Measurements from ENCODE around the gene EFNB1. TPM values are rescaled to one million over a fixed set of nuclear protein-coding genes. Genes with fewer than 3 reads are reported as not detected.
"Not testable (repeated sequence)": the region's sequence is repeated elsewhere in the genome, so short reads cannot be mapped to it uniquely, and the experiment has no call there.

The EFNB1 gene
- total RNA-seq, 4 donors from 2014 or later = 54.1 to 85.3 (median 69.0) TPM

DNA sequence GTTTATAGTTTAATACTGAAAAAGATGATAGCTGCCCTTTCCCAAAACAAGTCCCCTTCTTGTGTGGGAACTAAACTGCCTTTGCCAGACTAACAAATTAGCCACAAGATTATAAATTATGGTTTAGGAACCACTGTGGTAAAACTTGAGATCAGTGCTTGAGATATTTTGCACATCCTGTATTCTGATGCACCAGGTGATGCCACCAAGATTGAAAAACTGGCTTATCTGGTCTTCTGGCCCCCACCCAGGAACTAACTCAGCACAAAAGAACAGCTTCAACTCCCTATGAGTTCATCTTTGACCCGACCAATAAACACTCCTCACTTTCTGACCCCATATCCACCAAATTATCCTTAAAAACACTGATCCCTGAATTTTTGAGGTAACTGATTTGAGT, 36.7 kb upstream of the EFNB1 start:
- Histone ChIP-seq H3K27me3 (no peaks in the 10 kb centered on the region), H3K4me3 (no peak overlapping the region), H3K36me3 (no peaks in the 10 kb centered on the region), H3K9me3 (no peaks in the 10 kb centered on the region), H3K27ac (no peak overlapping the region), H3K4me1 (no peaks in the 10 kb centered on the region)
- WGBS, 2 donors (ENCODE audit: low coverage in 1 of 2) = 78% methylated on average over 1 of the region's 1 CpG; no CpG with 5 or more reads in 1 of the 2 donors
- TF ChIP-seq POLR2AphosphoS5 (IDR thresholded peaks at IDR 0.05) = no peak
- TF ChIP-seq, protein P1, sequence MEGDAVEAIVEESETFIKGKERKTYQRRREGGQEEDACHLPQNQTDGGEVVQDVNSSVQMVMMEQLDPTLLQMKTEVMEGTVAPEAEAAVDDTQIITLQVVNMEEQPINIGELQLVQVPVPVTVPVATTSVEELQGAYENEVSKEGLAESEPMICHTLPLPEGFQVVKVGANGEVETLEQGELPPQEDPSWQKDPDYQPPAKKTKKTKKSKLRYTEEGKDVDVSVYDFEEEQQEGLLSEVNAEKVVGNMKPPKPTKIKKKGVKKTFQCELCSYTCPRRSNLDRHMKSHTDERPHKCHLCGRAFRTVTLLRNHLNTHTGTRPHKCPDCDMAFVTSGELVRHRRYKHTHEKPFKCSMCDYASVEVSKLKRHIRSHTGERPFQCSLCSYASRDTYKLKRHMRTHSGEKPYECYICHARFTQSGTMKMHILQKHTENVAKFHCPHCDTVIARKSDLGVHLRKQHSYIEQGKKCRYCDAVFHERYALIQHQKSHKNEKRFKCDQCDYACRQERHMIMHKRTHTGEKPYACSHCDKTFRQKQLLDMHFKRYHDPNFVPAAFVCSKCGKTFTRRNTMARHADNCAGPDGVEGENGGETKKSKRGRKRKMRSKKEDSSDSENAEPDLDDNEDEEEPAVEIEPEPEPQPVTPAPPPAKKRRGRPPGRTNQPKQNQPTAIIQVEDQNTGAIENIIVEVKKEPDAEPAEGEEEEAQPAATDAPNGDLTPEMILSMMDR (IDR thresholded peaks at IDR 0.05) = no peak
- TF ChIP-seq EP300 (IDR thresholded peaks at IDR 0.05; ENCODE audit: low read depth) = no peak
- no peak for TF ChIP-seq POLR2A (IDR thresholded peaks at IDR 0.05)
- no peak for DNase-seq
- intact Hi-C loops (cut with DNase I; ENCODE audit: low total_unique reads) (no loop called here), in situ Hi-C loops (cut with MboI; ENCODE audit: low pct_ligation_motif_present in 1 of 4, low pct_unique_long_range_greater_than_20kb in 1 of 4, low sequenced_read_pairs in 3 of 4) (no loop called here)

GRCh38 chrX:68794461-68794860, 34.4 kb upstream of the EFNB1 start:
- Histone ChIP-seq H3K4me3 (no peak overlapping the region), H3K9me3 (no peaks in the 10 kb centered on the region), H3K27ac (no peak overlapping the region), H3K36me3 (no peaks in the 10 kb centered on the region), H3K27me3 (no peaks in the 10 kb centered on the region), H3K4me1 (no peaks in the 10 kb centered on the region)
- 77% methylated on average over 4 of the region's 4 CpGs; no CpG with 5 or more reads in 1 of the 2 donors for WGBS, 2 donors (ENCODE audit: low coverage in 1 of 2)
- intact Hi-C loops (cut with DNase I; ENCODE audit: low total_unique reads) = no loop called here
- in situ Hi-C loops (cut with MboI; ENCODE audit: low pct_ligation_motif_present in 1 of 4, low pct_unique_long_range_greater_than_20kb in 1 of 4, low sequenced_read_pairs in 3 of 4) = no loop called here
- DNase-seq = no peak
- no peak for TF ChIP-seq POLR2AphosphoS5 (IDR thresholded peaks at IDR 0.05)
- TF ChIP-seq POLR2A (IDR thresholded peaks at IDR 0.05) = no peak
- no peak for TF ChIP-seq EP300 (IDR thresholded peaks at IDR 0.05; ENCODE audit: low read depth)
- TF ChIP-seq, protein P1 (IDR thresholded peaks at IDR 0.05) = no peak

DNA sequence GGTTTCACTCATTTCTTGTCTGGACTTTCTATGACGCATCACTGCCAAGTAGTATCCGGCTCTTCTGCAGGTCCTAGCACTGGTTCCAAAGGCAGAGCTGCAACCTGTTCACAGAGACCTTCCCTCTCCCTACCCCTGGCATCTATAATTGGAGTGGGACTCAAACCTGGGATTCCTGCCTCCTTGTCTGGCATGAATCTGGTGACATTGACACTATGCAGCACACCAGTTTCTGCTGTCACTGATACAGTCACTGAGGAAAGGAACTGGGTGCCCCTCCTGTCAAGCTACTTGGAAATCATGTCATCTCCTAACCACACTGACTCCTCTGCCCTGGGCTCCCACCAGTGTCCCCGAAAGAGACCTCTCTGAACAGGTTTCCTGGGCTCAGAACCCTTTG, 33.1 kb upstream of the EFNB1 start:
- 74% methylated on average over 3 of the region's 3 CpGs; no CpG with 5 or more reads in 1 of the 2 donors for WGBS, 2 donors (ENCODE audit: low coverage in 1 of 2)
- Histone ChIP-seq H3K4me3 (no peak overlapping the region), H3K27me3 (no peaks in the 10 kb centered on the region), H3K4me1 (no peaks in the 10 kb centered on the region), H3K27ac (no peak overlapping the region), H3K9me3 (no peaks in the 10 kb centered on the region), H3K36me3 (no peaks in the 10 kb centered on the region)
- intact Hi-C loops (cut with DNase I; ENCODE audit: low total_unique reads) = no loop called here
- TF ChIP-seq POLR2AphosphoS5 (IDR thresholded peaks at IDR 0.05) = no peak
- TF ChIP-seq, protein P1 (IDR thresholded peaks at IDR 0.05) = no peak
- TF ChIP-seq EP300 (IDR thresholded peaks at IDR 0.05; ENCODE audit: low read depth) = no peak
- TF ChIP-seq POLR2A (IDR thresholded peaks at IDR 0.05) = no peak
- in situ Hi-C loops (cut with MboI; ENCODE audit: low pct_ligation_motif_present in 1 of 4, low pct_unique_long_range_greater_than_20kb in 1 of 4, low sequenced_read_pairs in 3 of 4) = no loop called here
- DNase-seq = no peak

DNA sequence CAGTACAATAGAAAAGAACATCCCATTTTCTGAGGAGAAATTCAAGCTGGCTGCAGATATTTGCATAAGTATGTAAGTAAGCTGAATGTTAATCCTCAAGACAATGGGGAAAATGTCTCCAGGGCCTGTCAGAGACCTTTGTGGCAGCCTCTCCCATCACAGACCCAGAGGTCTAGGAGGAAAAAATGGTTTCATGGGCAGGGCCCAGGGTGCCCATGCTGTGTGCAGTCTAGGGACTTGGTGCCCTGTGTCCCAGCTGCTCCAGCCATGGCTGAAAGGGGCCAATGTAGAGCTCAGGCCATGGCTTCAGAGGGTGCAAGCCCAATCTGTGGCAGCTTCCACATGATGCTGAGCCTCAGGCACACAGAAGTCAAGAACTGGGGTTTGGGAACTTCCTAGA, 30.4 kb upstream of the EFNB1 start:
- H3K4me3 ChIP-seq; H3K27ac ChIP-seq; H3K4me1 ChIP-seq; H3K9me3 ChIP-seq; DNase-seq; intact Hi-C loops (cut with DNase I; ENCODE audit: low total_unique reads); H3K36me3 ChIP-seq; in situ Hi-C loops (cut with MboI; ENCODE audit: low pct_ligation_motif_present in 1 of 4, low pct_unique_long_range_greater_than_20kb in 1 of 4, low sequenced_read_pairs in 3 of 4); H3K27me3 ChIP-seq: not testable (repeated sequence)

GRCh38 chrX:68801737-68802290, 27.0 kb upstream of the EFNB1 start:
- Histone ChIP-seq H3K9me3 (no peaks in the 10 kb centered on the region), H3K4me1 (no peaks in the 10 kb centered on the region), H3K27me3 (no peaks in the 10 kb centered on the region), H3K36me3 (no peaks in the 10 kb centered on the region), H3K27ac (no peak overlapping the region), H3K4me3 (no peak overlapping the region)
- in situ Hi-C loops (cut with MboI; ENCODE audit: low pct_ligation_motif_present in 1 of 4, low pct_unique_long_range_greater_than_20kb in 1 of 4, low sequenced_read_pairs in 3 of 4) (loop anchor here in 1 of 4 donors (25.0 kb wide), 1 partner anchor 260 kb away; no protein-coding TSS in a partner anchor), intact Hi-C loops (cut with DNase I; ENCODE audit: low total_unique reads) (no loop called here)
- TF ChIP-seq POLR2AphosphoS5 (IDR thresholded peaks at IDR 0.05) (no peak), EP300 (IDR thresholded peaks at IDR 0.05; ENCODE audit: low read depth) (no peak)
- TF ChIP-seq, protein P1 (IDR thresholded peaks at IDR 0.05) = no peak
- no peak for DNase-seq
- 74% methylated on average over 4 of the region's 4 CpGs; no CpG with 5 or more reads in 1 of the 2 donors for WGBS, 2 donors (ENCODE audit: low coverage in 1 of 2)
